SIG-M5 treated with dmso at 0.1 percent for 504 hours (cell line): ENCODE data around the gene RTEL1.
A peak's percentile ranks its signal among the peaks of the same experiment; 100 is the strongest.
"Not testable (repeated sequence)": the region's sequence is repeated elsewhere in the genome, so short reads cannot be mapped to it uniquely, and the experiment has no call there.

Source experiments
- DNase-seq: peaks from one replicate; lab custom pipeline; 2025; ENCODE audit not compliant: unreplicated experiment; lab: John Stamatoyannopoulos, UW

RTEL1 gene

GRCh38 chr20:63657937-63658748 lies at the start of gene RTEL1:
Gene RTEL1, plus strand, starts transcription at chr20:63658312. Its CDS starts 1,091 bp downstream, at chr20:63659403.
- DNase-seq, result peak; percentile 83

- DNase-seq, result no peak
These were observed 47.3 kb upstream of the RTEL1 start for GRCh38 chr20:63610581-63611435.

GRCh38 chr20:63611646-63612045 lies 46.5 kb upstream of the RTEL1 start:
- DNase-seq, result no peak

- peak; percentile 97 for DNase-seq
These were observed 45.7 kb upstream of the RTEL1 start for GRCh38 chr20:63612276-63612931.

GRCh38 chr20:63613863-63614594 lies 44.1 kb upstream of the RTEL1 start:
- not testable (repeated sequence) for DNase-seq

GRCh38 chr20:63617092-63617875 lies 40.8 kb upstream of the RTEL1 start:
- no peak for DNase-seq

- DNase-seq, result no peak
These were observed 40.2 kb upstream of the RTEL1 start for GRCh38 chr20:63617876-63618265.

GRCh38 chr20:63618291-63618980 lies 39.7 kb upstream of the RTEL1 start:
- DNase-seq, result no peak

GRCh38 chr20:63619086-63619485 lies 39.0 kb upstream of the RTEL1 start:
- no peak for DNase-seq

- no peak for DNase-seq
These were observed 38.6 kb upstream of the RTEL1 start for GRCh38 chr20:63619505-63619904.

GRCh38 chr20:63620991-63621390 lies 37.1 kb upstream of the RTEL1 start:
- DNase-seq, result no peak

GRCh38 chr20:63622096-63622495 lies 36.0 kb upstream of the RTEL1 start:
- no peak for DNase-seq

GRCh38 chr20:63622732-63623131 lies 35.4 kb upstream of the RTEL1 start:
- DNase-seq, result no peak

- DNase-seq, result peak; percentile 76
These were observed 33.6 kb upstream of the RTEL1 start for GRCh38 chr20:63624486-63624885.

- DNase-seq, result no peak
These were observed 32.2 kb upstream of the RTEL1 start for GRCh38 chr20:63625771-63626423.

GRCh38 chr20:63626424-63627128 lies 31.5 kb upstream of the RTEL1 start, which contains the start of gene GMEB2:
Gene GMEB2, minus strand, starts transcription at chr20:63627101. Its CDS starts 7,704 bp downstream, at chr20:63619397.
- peak; percentile 80 for DNase-seq

GRCh38 chr20:63627129-63627750 lies 30.9 kb upstream of the RTEL1 start:
- peak; percentile 94 for DNase-seq

GRCh38 chr20:63627751-63628245 lies 30.3 kb upstream of the RTEL1 start:
- DNase-seq, result no peak
